Stimulated activated CD8-positive, alpha-beta memory T cell treated with anti-CD3 and anti-CD28 coated beads, Interleukin-4, amount 100 ng/mL, for 1 hour (primary cell): ENCODE results near the gene BICD2.
A peak's percentile ranks its signal among the peaks of the same experiment; 100 is the strongest.

Experiments
- DNase-seq, 2 donors: peaks; one replicate each; pipeline ENCODE4 v3.0.0-alpha.2; 2020; ENCODE audit warnings: low read depth in 2 of 2, low spot score in 1 of 2

The BICD2 gene

DNA sequence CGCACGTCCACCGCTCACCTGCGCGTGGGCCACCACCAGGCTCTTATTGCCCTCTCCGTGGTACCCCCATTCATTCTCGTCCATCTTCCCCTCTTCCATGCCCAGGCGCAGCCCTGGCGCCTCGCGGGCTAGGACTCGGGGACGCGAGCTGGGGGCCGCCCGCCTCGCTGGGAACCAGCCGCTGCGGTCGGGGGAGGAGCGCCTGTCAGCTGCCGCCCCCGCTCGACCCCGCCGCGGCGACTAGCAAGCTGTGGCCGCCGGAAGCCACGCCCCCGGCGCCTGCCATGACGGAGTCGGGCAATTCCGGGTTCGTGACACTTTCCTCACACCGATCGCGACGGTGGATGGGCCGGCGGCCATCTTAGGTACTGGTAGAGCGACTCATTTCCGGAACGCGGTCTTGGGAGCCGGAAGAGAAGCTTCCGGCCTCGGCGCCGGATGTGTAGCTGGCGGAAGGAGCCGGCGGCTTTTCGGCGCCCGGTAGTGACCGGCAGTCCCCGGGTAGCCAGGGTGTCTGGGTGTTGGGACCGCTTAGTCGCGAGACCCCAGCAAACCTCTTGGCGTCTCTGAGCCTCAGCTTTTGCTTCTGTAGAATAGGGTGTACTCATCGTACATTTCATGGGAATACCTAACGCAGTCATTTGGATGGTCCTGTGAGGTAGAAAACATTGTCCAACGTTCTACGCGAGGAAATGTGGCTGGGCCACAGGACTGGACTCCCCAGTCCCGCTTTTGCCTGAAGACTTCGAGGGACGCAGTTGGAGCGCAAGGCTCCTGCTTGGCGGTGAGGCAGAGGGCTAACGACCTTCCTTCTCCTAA, 94.5 kb downstream of the BICD2 start, which contains the start of gene IPPK:
TSS of gene IPPK (minus strand) at position 242 of the 819 bp plus-strand sequence. CDS start at position 99, 143 bp downstream.
- peak; percentile 92 to 93 for DNase-seq

DNA sequence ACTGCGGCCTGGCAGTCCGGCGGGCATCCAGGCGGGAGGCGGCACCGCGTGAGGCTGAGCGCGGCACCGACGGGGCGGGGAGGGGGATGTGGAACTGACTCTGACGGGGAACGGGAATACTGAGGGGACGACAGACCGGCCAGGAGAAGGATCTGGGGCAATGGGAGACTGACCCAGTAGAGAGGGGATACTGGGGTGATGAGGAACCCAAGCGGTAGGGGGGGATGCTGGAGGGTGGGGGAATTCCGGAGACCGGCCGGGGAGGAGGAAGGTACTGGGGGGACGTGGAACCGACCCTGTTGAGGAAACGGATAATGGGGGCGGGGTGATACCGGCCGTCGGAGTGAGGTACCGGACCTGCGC, 95.1 kb downstream of the BICD2 start:
- DNase-seq = peak in 1 of 2 donors; percentile 3

DNA sequence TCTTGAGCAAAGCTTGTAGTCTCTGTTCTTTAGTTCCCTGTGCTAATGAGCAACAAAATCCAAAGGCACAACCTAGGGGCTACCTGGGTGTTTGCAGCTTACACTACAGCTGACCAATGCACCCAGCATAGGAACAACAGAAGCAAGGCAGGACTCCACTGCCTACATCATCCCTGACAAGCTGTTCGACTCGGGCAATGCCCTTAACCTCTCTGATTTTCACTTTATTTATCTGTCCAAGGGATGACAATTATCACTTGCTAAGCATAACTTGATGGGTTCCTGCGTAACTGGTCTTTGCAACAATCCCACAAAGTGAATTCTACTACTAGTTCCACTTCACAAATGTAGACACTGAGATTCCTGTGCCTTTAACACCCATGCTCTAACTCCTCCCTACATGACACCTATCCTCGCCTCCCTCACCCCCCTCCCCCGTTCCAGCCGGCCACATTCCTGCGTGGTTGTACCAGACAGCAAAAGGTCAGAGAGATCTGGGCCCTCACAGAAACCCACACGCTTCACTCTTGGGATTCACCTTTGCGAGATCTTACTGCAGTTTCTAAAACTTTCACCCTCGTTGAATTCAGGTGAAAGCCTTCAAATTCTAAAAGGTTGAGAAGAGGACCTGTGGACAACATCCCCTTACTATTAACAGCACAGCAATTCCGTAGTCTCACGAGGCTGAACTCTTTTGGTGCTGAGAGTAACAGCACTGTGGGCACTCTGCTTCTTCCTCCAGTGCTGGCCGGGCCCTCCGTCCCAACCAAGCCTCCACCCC, 95.7 kb downstream of the BICD2 start:
- DNase-seq = no peak

DNA sequence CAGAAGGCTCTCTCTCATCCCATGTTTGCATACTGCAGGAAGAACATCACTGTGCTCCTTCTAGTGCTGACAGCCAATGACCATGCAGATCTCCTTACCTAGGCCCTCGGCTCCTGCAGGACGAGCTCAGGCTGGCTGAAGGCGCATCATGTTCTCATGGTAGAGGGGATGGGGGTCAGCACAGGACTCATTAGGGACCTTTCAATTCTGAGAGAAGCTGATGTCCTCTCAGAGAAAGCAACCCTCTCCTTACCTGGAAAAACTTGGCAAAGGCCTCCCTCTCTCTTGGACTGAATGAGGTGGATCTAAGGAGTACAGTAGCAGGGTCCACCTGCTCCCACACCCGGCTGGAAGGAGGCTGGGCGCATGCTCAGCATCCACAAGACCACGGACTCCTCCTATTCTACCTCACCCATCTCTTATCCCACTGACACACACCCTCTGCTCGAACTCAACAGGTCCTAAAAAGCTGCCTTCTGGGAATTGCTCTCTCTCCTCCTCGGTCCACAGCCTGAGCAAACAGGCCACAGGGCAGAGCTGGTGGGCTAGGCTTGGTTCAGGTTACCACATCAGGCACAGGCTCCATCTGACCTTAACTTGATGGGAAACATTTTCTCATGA, 97.6 kb downstream of the BICD2 start:
- no peak for DNase-seq

DNA sequence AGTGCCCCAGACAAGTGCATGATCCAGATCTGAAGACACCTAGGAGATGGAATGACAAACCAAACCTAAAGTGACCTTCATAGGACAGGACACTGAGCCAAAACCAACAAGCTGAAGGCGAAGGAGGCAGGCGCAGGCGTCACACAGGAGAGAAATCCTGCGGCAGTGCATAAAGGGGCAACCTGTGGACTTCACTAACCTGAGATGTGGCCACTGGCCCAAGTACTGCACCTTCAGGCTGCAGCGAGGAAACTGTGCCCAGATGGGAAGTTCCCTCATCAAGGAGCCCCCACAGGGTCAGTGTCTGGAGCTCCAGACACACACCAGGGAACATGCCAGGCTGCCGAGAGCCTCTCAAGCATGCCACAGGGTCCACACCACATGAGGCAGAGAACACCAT, 98.4 kb downstream of the BICD2 start:
- no peak for DNase-seq

DNA sequence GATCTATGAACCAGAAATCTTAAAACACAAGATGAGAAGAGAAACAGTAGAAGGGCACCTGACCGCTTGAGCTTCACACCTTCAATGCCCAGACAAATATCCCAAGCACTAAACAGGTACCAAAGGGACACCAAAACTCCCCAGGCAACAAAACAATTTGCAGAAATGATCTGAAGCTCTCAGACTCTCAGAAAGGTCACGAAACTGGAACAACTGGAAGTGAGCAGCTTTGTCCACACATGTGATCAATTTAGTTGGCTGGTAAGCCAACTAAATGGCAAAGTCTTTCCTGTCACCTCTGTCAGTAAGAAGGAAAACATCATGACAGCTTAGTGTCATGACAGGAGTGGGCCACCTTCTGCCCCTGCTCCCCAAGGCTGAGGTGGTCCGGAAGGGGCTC, 98.8 kb downstream of the BICD2 start:
- DNase-seq = no peak

DNA sequence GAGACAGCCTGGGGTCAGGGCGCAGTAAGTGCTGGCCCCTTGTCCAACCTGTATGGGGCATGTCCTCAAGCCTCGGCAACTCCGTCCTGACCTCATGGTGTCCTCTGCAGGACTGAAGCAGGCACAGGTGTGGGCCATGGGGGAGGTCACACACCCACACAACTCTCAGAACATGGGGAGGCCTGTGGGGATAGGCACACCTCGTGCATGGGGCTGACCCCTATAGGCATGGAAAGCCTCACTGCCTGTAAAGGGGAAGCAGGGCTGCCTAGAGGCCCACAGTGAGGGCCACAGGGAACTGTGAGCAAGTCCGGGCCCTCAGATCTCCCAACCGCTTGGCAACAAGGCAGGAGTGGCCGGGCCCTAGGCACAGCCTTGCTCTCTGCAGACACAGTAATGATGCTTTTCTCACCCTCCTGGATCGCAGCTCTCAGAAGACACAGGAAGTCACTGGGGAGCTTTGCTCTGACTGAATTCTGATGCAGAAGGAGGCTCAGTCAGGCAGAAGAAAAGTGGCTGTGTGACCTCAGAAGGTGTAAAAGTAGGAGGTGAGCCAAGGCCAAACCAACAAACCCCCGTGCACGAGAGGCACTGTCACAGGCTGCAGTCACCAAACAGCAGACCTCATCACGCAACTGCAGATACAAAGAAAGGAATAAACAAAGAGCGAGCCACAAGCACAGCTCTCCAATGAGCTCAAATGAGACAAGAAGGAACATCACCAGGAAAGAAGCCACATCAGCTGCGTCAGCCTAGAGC, 100.1 kb downstream of the BICD2 start:
- DNase-seq = no peak

DNA sequence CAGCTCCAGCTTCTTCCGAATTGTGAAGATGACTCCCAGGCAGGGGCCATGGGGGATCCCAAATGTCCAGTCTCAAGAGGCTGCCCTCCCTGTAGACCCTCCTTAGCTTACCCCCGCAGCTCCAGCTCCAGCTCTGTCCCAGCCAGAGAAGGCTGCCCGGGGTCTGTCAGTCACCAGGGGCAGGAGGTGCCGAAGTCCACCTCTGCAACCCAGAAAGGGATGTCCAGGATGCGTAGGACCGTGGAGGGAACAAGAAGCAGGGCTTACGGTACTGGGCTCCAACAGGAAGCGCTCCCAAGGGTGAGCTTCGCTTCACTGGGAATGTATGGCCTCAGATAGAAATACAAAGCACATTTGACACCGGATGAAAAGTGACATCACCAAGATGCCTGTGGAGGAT, 100.7 kb downstream of the BICD2 start:
- DNase-seq = no peak

DNA sequence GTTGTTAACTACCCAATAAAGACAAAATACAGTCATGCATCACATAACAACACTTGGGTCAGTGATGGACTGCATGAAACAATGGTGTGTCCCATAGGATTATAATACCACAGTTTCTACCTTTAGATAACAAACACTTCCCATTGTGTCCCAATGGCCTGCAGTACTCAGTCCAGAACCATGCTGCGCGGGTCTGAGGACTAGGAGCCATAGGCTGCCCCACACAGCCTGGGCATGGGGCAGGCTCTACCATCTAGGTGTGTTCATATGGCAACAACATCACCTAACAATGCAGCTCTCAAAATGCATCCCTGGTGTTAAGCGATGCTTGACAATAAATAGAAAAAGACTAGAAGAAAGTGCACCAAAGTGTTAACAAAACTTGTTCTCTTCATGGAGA, 101.5 kb downstream of the BICD2 start:
- no peak for DNase-seq

DNA sequence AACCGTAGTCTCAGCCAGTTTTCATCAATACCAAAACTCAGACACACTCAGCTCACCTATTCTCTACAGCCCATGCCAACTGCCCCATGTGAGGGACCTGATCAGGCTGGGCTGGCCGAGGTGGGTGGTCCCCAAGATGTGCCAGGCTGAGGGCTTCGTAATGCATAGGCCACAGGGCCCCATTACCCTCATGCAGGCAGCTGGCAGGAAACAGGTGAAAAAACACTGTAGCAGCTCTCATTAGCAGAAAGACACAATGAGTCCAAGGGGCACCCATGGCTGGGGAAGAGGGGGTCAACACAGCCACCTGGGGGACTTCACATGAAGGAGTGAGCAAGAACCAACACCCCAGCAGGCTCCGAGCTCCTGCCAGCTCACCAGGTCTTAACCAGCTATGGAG, 102.9 kb downstream of the BICD2 start:
- DNase-seq = no peak
